ENCODE data around the gene ERVK3-1. TPM values are rescaled to one million over a fixed set of nuclear protein-coding genes. Genes with fewer than 3 reads are reported as not detected.

ERVK3-1 gene
- total RNA-seq, 2 experiments from 2014 or later = 40.6 to 43.0 TPM

DNA sequence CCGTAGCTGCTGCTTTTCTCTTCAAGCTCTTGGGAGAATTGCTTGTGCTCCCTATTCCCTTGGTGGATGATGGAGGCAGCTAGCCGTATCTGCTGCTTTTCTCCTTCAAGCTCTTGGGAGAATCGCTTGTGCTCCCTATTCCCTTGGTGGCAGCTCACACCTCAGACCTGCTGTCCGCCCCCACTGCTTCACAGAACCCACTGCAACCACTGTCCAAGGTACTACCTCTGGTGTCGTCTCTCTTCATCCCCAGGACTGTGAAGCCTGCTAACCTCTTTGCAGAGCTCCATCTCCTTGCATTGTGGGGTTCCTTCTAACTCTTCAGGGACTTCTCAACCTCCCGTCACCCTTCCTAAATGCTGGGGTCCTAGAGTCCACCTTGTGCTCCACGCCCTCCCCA is 4.6 kb upstream of the ERVK3-1 start:
- peaks cover 5% of the 10 kb centered on the region for H3K9me3 Mint-ChIP-seq
- ChIA-PET POLR2A (interaction anchor here (0.7 to 0.9 kb wide), 2 partner anchors 62 to 106 kb away, joined by 3 to 4 read pairs; partner anchors contain the start of gene ZNF497), CTCF (no interaction called here)
- ATAC-seq (no peak), DNase-seq (no peak)
- intact Hi-C loops (cut with micrococcal nuclease) = no loop called here
- no peak for TF ChIP-seq CTCF (IDR thresholded peaks at IDR 0.05)
- peaks cover 7% of the 10 kb centered on the region for H3K4me1 Mint-ChIP-seq (ENCODE audit: low read depth)
- no peaks in the 10 kb centered on the region for H3K27me3 Mint-ChIP-seq
- H3K27ac Mint-ChIP-seq = no peak overlapping the region
- H3K36me3 Mint-ChIP-seq (ENCODE audit: low read depth) = peaks cover 66% of the 10 kb centered on the region
- H3K4me3 Mint-ChIP-seq = no peak overlapping the region

DNA sequence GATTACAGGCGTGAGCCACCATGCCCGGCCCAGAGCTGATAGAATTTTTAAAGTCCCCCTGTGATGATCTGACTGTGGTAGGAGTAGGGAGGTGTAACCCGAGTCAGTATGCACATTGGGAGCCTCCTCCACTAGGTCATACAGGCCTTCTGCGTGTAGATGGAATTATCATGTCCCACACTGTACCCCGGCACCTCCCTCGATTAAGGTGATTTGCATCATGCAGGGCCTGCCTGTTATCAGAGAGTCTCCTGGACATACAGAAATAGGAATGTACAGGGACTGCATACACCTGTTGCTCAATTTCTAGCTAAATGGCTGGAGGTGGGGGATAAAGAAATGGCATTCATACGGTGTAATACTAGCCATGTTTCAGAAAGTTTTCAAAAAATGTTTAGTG is 922 bp upstream of the ERVK3-1 start:
- ChIA-PET CTCF (no interaction called here), POLR2A (interaction anchor here (0.5 to 1.2 kb wide), 3 partner anchors 19 to 51 kb away, joined by 3 read pairs; no protein-coding TSS in a partner anchor)
- no peak for DNase-seq
- peak overlapping the region; percentile 95 for H3K27ac Mint-ChIP-seq
- ATAC-seq = no peak
- intact Hi-C loops (cut with micrococcal nuclease) = no loop called here
- H3K9me3 Mint-ChIP-seq = peaks cover 3% of the 10 kb centered on the region
- no peak for TF ChIP-seq CTCF (IDR thresholded peaks at IDR 0.05)
- peak overlapping the region; percentile 84 for H3K4me3 Mint-ChIP-seq
- H3K27me3 Mint-ChIP-seq = no peaks in the 10 kb centered on the region
- H3K4me1 Mint-ChIP-seq (ENCODE audit: low read depth) = peaks cover 37% of the 10 kb centered on the region
- peaks cover 71% of the 10 kb centered on the region for H3K36me3 Mint-ChIP-seq (ENCODE audit: low read depth)

DNA sequence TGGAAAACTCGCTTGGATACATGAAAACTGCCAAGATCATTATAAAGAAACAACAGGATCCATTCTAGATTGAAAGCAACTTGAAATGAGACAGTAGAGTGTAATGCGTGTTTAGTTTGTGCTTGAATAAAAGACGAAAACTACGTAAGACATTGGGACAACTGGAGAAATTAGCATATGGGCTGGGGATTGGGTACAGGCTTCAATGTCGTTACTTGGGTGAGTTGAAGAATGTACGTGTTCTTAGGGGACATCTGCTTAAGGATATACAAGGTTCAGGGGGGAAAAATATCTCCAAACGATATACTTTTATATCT is 471 bp upstream of the ERVK3-1 start:
- H3K27me3 Mint-ChIP-seq = no peaks in the 10 kb centered on the region
- ATAC-seq (peak; percentile 4), DNase-seq (no peak)
- no peak for TF ChIP-seq CTCF (IDR thresholded peaks at IDR 0.05)
- peak overlapping the region; percentile 95 for H3K27ac Mint-ChIP-seq
- CTCF ChIA-PET = no interaction called here
- H3K4me3 Mint-ChIP-seq = peak overlapping the region; percentile 84
- H3K36me3 Mint-ChIP-seq (ENCODE audit: low read depth) = peaks cover 73% of the 10 kb centered on the region
- intact Hi-C loops (cut with micrococcal nuclease) = loop anchor here (5.0 kb wide), 1 partner anchor 83 kb away; the partner anchor contains the start of gene RPS5
- H3K9me3 Mint-ChIP-seq = peaks cover 3% of the 10 kb centered on the region
- POLR2A ChIA-PET = interaction anchor here (0.6 to 2.3 kb wide), 4 partner anchors 12 to 215 kb away, joined by 3 to 6 read pairs (median 4); partner anchors contain the start of gene ZBTB45
- H3K4me1 Mint-ChIP-seq (ENCODE audit: low read depth) = peaks cover 40% of the 10 kb centered on the region

GRCh38 chr19:58305932-58306323 is 751 bp downstream of the ERVK3-1 start:
- H3K9me3 Mint-ChIP-seq = peaks cover 3% of the 10 kb centered on the region
- DNase-seq (peak; percentile 12), ATAC-seq (no peak)
- intact Hi-C loops (cut with micrococcal nuclease) = loop anchor here (5.0 kb wide), 1 partner anchor 81 kb away; the partner anchor contains the start of gene RPS5
- ChIA-PET POLR2A (interaction anchor here (0.8 to 2.3 kb wide), 5 partner anchors 8 to 56 kb away, joined by 4 to 6 read pairs (median 5); no protein-coding TSS in a partner anchor), CTCF (interaction anchor here (0.9 to 1.2 kb wide), 3 partner anchors 58 to 214 kb away, joined by 3 to 5 read pairs (median 4); partner anchors contain the start of gene ZBTB45)
- H3K27me3 Mint-ChIP-seq = no peaks in the 10 kb centered on the region
- peak overlapping the region; percentile 84 for H3K4me3 Mint-ChIP-seq
- TF ChIP-seq CTCF (IDR thresholded peaks at IDR 0.05) = no peak
- peaks cover 40% of the 10 kb centered on the region for H3K4me1 Mint-ChIP-seq (ENCODE audit: low read depth)
- peaks cover 72% of the 10 kb centered on the region for H3K36me3 Mint-ChIP-seq (ENCODE audit: low read depth)
- H3K27ac Mint-ChIP-seq = peak overlapping the region; percentile 95

DNA sequence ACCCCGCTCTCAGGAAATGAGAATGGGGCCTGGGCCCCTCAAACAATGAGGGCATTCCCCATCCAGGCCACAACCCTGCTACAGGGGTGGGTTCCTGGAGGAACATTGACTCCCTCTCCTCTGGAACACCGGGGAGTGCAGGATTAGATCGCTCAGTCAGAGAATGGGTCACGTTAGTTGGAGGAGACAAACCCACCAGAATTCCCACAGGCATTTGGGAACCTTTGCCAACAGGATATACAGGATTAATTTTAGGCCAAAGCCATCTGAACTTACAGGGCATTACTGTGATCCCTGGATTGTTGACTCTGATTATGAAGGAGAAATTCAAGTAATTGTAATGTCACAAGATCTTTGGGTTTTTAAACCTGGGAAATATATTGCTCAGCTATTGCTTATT is 2.6 kb downstream of the ERVK3-1 start:
- Mint-ChIP-seq H3K4me1 (ENCODE audit: low read depth) (peaks cover 40% of the 10 kb centered on the region), H3K27ac (peak overlapping the region; percentile 58), H3K36me3 (ENCODE audit: low read depth) (peaks cover 74% of the 10 kb centered on the region), H3K27me3 (no peaks in the 10 kb centered on the region), H3K4me3 (no peak overlapping the region), H3K9me3 (peaks cover 3% of the 10 kb centered on the region)
- intact Hi-C loops (cut with micrococcal nuclease) = loop anchor here (5.0 kb wide), 1 partner anchor 80 kb away; the partner anchor contains the start of gene RPS5
- ATAC-seq = no peak
- DNase-seq = no peak
- ChIA-PET CTCF (interaction anchor here (0.7 to 1.6 kb wide), 3 partner anchors 19 to 206 kb away, joined by 3 to 4 read pairs (median 3); partner anchors contain the start of gene ZSCAN22), POLR2A (no interaction called here)
- no peak for TF ChIP-seq CTCF (IDR thresholded peaks at IDR 0.05)

All from activated CD8-positive, alpha-beta T cell treated with anti-CD3 and anti-CD28 coated beads for 36 hours (primary cell).